SU-DHL-6 (cell line): ENCODE measurements around the gene STX16.

ENCODE experiments used
- H2AFZ ChIP-seq: fragments of 200-600 bp; sonication (generic); 2 replicates; pipeline ENCODE4 v1.6.1; 2014; ENCODE audit warnings: low read depth, mild to moderate bottlenecking, moderate library complexity, mixed read lengths, antibody characterized with exemption, low read length; ENCODE audit not compliant: severe bottlenecking
- H3F3A ChIP-seq: fragments of 200-600 bp; shearing (Covaris generic); 2 replicates; pipeline ENCODE4 v1.6.0; 2016; ENCODE audit warnings: antibody characterized with exemption, mild to moderate bottlenecking; ENCODE audit not compliant: insufficient read depth
- H3K27ac ChIP-seq: fragments of 200-600 bp; sonication (generic); 2 replicates; pipeline ENCODE4 v1.5.1; 2016; ENCODE audit warnings: low read depth, mild to moderate bottlenecking, low read length, moderate library complexity, mixed read lengths
- H3K27me3 ChIP-seq: fragments of 200-600 bp; sonication (generic), shearing (Covaris generic); 2 replicates; pipeline ENCODE4 v1.6.0; 2014; ENCODE audit warnings: mild to moderate bottlenecking, low read length
- H3K36me3 ChIP-seq: fragments of 200-600 bp; sonication (generic); 2 replicates; pipeline ENCODE4 v1.6.1; 2014; ENCODE audit warnings: mild to moderate bottlenecking, low read length, mixed read lengths
- H3K4me2 ChIP-seq: fragments of 300-600, 200-600 bp; shearing (Covaris generic), sonication (generic); 2 replicates; pipeline ENCODE4 v1.6.0; 2014; ENCODE audit warnings: low read length, low read depth, mild to moderate bottlenecking; ENCODE audit not compliant: poor library complexity, severe bottlenecking
- H3K4me3 ChIP-seq: fragments of 200-600 bp; sonication (generic); 2 replicates; pipeline ENCODE4 v1.5.1; 2014; ENCODE audit warnings: antibody characterized with exemption, low read length, mild to moderate bottlenecking, mixed read lengths; ENCODE audit not compliant: insufficient read depth, poor library complexity, severe bottlenecking
- H3K79me2 ChIP-seq: fragments of 200-600 bp; sonication (generic); 2 replicates; pipeline ENCODE4 v1.6.1; 2014; ENCODE audit warnings: mild to moderate bottlenecking, low read length, moderate library complexity; ENCODE audit not compliant: insufficient read depth
- H3K9ac ChIP-seq: fragments of 200-600 bp; sonication (generic); 2 replicates; pipeline ENCODE4 v1.7.0; 2014; ENCODE audit warnings: mild to moderate bottlenecking, low read length
- H3K9me2 ChIP-seq: fragments of 200-600 bp; sonication (generic); replicated peaks from 2 replicates; pipeline ENCODE4 v1.6.1; 2014; ENCODE audit warnings: low read length; ENCODE audit not compliant: insufficient read depth
- H3K9me3 ChIP-seq: fragments of 200-600 bp; sonication (generic); 2 replicates; pipeline ENCODE4 v1.6.1; 2014; ENCODE audit warnings: low read length, mixed read lengths; ENCODE audit not compliant: insufficient read depth
- H4K20me1 ChIP-seq: fragments of 200-600 bp; sonication (generic); 2 replicates; pipeline ENCODE4 v1.6.1; 2014; ENCODE audit warnings: low read depth, mild to moderate bottlenecking, antibody characterized with exemption, low read length, moderate library complexity, mixed read lengths
- EZH2phosphoT487 ChIP-seq: fragments of 200-600 bp; sonication (generic), shearing (Covaris generic); conservative IDR thresholded peaks from 2 replicates; pipeline ENCODE4 v1.6.1; 2018; ENCODE audit warnings: mild to moderate bottlenecking, antibody characterized with exemption, low read length, moderate library complexity, mixed read lengths
- TF ChIP-seq, protein P1 (sequence below): fragments of 200-600 bp; sonication (generic); IDR thresholded peaks from one replicate; pipeline ENCODE4 v1.5.1; 2017; ENCODE audit warnings: antibody characterized with exemption, mild to moderate bottlenecking, low read length, moderate library complexity; ENCODE audit not compliant: insufficient read depth, poor library complexity, severe bottlenecking

STX16 gene

DNA sequence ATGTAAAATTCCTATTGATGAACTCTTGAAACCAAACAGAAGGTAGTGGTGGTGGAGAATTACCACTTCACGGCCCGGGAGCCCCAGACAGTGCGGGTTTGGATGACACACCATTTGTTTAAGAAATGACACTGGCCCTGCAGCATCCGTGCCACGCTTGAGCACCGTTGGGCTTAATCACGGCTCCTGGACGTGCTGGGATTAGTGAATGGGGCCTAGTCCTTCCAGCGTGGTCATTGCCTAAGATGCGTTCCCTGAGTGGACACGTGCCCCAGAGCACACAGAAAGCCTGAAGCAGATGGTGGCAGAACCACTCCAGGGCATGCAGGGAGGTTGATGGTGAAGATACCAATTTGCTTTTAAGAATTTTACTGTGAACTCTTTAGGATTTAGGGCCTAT lies 14.5 kb downstream of the STX16 start:
- no peaks in the 10 kb centered on the region for H3F3A ChIP-seq
- no peak overlapping the region for H3K4me3 ChIP-seq
- H4K20me1 ChIP-seq = peaks cover 16% of the 10 kb centered on the region; the same call in 1 of the 2 replicates
- no peak overlapping the region for H3K4me2 ChIP-seq
- no peak overlapping the region for H3K27ac ChIP-seq
- no peaks in the 10 kb centered on the region for H3K9me2 ChIP-seq
- H3K9ac ChIP-seq = no peak overlapping the region
- H3K27me3 ChIP-seq = no peaks in the 10 kb centered on the region
- peaks cover 7% of the 10 kb centered on the region for H3K36me3 ChIP-seq
- H3K79me2 ChIP-seq = peaks cover 47% of the 10 kb centered on the region
- no peak overlapping the region for H2AFZ ChIP-seq
- TF ChIP-seq, protein P1, sequence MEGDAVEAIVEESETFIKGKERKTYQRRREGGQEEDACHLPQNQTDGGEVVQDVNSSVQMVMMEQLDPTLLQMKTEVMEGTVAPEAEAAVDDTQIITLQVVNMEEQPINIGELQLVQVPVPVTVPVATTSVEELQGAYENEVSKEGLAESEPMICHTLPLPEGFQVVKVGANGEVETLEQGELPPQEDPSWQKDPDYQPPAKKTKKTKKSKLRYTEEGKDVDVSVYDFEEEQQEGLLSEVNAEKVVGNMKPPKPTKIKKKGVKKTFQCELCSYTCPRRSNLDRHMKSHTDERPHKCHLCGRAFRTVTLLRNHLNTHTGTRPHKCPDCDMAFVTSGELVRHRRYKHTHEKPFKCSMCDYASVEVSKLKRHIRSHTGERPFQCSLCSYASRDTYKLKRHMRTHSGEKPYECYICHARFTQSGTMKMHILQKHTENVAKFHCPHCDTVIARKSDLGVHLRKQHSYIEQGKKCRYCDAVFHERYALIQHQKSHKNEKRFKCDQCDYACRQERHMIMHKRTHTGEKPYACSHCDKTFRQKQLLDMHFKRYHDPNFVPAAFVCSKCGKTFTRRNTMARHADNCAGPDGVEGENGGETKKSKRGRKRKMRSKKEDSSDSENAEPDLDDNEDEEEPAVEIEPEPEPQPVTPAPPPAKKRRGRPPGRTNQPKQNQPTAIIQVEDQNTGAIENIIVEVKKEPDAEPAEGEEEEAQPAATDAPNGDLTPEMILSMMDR = no peak
- no peak for TF ChIP-seq EZH2phosphoT487
- H3K9me3 ChIP-seq = no peaks in the 10 kb centered on the region

DNA sequence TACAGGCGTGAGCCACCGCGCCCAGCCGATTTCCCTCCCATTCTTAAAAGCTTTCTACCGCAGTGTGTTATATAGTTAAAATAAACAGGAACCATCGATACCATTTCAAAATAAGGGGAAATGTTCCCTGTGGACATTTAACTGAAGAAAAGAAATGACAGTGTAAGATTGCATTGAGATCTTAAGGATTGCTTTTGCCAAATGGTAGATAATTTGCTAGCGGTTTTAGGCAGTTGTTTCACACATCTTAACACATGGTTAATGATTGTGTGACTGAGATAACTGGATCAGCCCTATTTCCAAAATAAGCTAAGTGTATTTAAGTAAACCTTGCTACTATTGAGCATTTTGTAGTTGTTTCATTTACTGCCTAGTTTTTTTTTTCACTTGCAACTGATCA lies 15.6 kb downstream of the STX16 start:
- peaks cover 12% of the 10 kb centered on the region for H3K36me3 ChIP-seq
- no peak overlapping the region for H3K4me2 ChIP-seq
- H4K20me1 ChIP-seq = peaks cover 11% of the 10 kb centered on the region; the same call in 1 of the 2 replicates

DNA sequence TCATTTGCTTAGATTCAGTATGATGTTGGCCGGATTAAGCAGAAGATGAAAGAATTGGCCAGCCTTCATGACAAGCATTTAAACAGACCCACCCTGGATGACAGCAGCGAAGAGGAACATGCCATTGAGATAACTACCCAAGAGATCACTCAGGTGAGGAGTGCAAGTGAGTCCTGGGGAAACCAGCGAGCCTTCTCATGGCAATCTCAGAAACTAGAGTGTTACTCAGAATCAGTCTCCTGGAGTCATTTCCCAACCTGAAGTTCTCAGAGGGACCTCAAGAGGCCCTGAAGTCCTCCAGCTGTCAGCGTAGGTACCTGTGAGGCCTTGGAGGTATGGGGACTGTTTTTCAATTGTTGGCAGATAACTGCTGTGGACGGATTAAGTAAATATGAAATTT lies 16.9 kb downstream of the STX16 start:
- no peak overlapping the region for H3K4me2 ChIP-seq
- TF ChIP-seq EZH2phosphoT487 = no peak
- H4K20me1 ChIP-seq = peaks cover 8% of the 10 kb centered on the region; the same call in 1 of the 2 replicates
- no peaks in the 10 kb centered on the region for H3K9me3 ChIP-seq
- H3K27ac ChIP-seq = no peak overlapping the region
- H3K4me3 ChIP-seq = no peak overlapping the region
- H3K79me2 ChIP-seq = peaks cover 26% of the 10 kb centered on the region
- H3K9ac ChIP-seq = no peak overlapping the region
- H3K36me3 ChIP-seq = peaks cover 17% of the 10 kb centered on the region
- no peaks in the 10 kb centered on the region for H3K9me2 ChIP-seq
- H3K27me3 ChIP-seq = no peaks in the 10 kb centered on the region
- no peaks in the 10 kb centered on the region for H3F3A ChIP-seq
- H2AFZ ChIP-seq = no peak overlapping the region

More for the DNA sequence above, 15.6 kb downstream of the STX16 start:
- H3K79me2 ChIP-seq = peaks cover 36% of the 10 kb centered on the region
- H3F3A ChIP-seq = no peaks in the 10 kb centered on the region
- no peak overlapping the region for H3K27ac ChIP-seq
- no peaks in the 10 kb centered on the region for H3K9me2 ChIP-seq
- no peaks in the 10 kb centered on the region for H3K27me3 ChIP-seq
- H3K4me3 ChIP-seq = no peak overlapping the region
- H2AFZ ChIP-seq = no peak overlapping the region
- H3K9ac ChIP-seq = no peak overlapping the region
- no peaks in the 10 kb centered on the region for H3K9me3 ChIP-seq
- no peak for TF ChIP-seq EZH2phosphoT487
- TF ChIP-seq, protein P1 = no peak

DNA sequence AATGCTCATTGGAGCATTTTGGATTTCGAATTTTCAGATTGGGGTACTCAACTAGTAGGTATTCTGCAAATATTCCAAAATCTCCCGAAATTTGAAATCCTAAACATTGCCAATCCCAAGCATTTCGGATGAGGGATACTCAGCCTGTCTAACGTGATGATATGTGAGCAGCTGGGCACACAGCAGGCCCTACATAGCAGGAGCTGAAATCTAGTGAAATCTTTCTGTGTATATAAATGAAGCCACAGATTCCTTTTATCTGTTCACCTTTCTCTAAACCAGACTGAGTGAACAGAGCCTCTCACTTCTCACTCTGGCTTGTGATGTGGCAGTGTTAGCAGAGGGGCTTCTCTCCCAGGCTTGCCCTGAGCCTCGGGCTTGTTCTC lies 17.8 kb downstream of the STX16 start:
- Histone ChIP-seq H3F3A (no peaks in the 10 kb centered on the region), H3K9me2 (no peaks in the 10 kb centered on the region), H3K4me2 (no peak overlapping the region), H3K36me3 (peaks cover 25% of the 10 kb centered on the region), H3K9me3 (no peaks in the 10 kb centered on the region), H4K20me1 (peaks cover 8% of the 10 kb centered on the region; the same call in 1 of the 2 replicates), H3K9ac (no peak overlapping the region), H3K27ac (peak overlapping the region; percentile 24; the same call in 1 of the 2 replicates), H3K79me2 (peaks cover 22% of the 10 kb centered on the region), H2AFZ (no peak overlapping the region), H3K4me3 (no peak overlapping the region), H3K27me3 (no peaks in the 10 kb centered on the region)
- TF ChIP-seq, protein P1 = no peak
- TF ChIP-seq EZH2phosphoT487 = no peak
